Spleen (tissue), 7 donors: ENCODE data around the gene ZNF525.
"Not testable (repeated sequence)": the region's sequence is repeated elsewhere in the genome, so short reads cannot be mapped to it uniquely, and the experiment has no call there.

Source experiments
- CTCF ChIP-seq, 11 experiments: fragments of 200-600 bp in 7 of 11; fragments of 450-650 bp in 4 of 11; sonication (generic) in 4 of 11; IDR thresholded peaks in 8 of 11; conservative IDR thresholded peaks in 3 of 11; 1 replicate in 7 of 11; 2 replicates in 4 of 11; pipeline versions ENCODE4 v1.4.0 to v1.8.0; 2016 to 2021; ENCODE audit warnings: antibody characterized with exemption in 11 of 11, inconsistent platforms in 4 of 11, mild to moderate bottlenecking in 1 of 11
- POLR2A ChIP-seq, 3 donors: fragments of 450-650 bp; IDR thresholded peaks; one replicate each; pipeline ENCODE4 v1.5.1; 2017; ENCODE audit warnings: antibody characterized with exemption in 3 of 3, mild to moderate bottlenecking in 1 of 3
- POLR2AphosphoS5 ChIP-seq, 3 donors: sonication (generic); formaldehyde crosslinking; IDR thresholded peaks; one replicate each; pipeline ENCODE4 v1.5.1; 2017; ENCODE audit warnings: antibody characterized with exemption in 3 of 3
- donor health status: DM: no; HTN: no; CAD: no; lungs with moderate emphysema.
- donor health status: DM: no; HTN: no; CAD: no.
- donor health status: DM: no; HTN: no; CAD: no.

GRCh38 chr19:53423074-53423473 is 57.6 kb downstream of the ZNF525 start:
- TF ChIP-seq POLR2A (IDR thresholded peaks at IDR 0.05); CTCF (IDR thresholded peaks at IDR 0.05 in 8 of 11, conservative IDR thresholded peaks at IDR 0.05 in 3 of 11); POLR2AphosphoS5 (IDR thresholded peaks at IDR 0.05): not testable (repeated sequence)
